ENCODE measurements around the gene MT1M. TPM values are rescaled to one million over a fixed set of nuclear protein-coding genes. Genes with fewer than 3 reads are reported as not detected.
"Not testable (repeated sequence)": the region's sequence is repeated elsewhere in the genome, so short reads cannot be mapped to it uniquely, and the experiment has no call there.

MT1M gene
- total and polyA plus RNA-seq, 2 of the 4 experiments (the other 2 are of a cell fraction) = 0.10 TPM; not detected in 1

DNA sequence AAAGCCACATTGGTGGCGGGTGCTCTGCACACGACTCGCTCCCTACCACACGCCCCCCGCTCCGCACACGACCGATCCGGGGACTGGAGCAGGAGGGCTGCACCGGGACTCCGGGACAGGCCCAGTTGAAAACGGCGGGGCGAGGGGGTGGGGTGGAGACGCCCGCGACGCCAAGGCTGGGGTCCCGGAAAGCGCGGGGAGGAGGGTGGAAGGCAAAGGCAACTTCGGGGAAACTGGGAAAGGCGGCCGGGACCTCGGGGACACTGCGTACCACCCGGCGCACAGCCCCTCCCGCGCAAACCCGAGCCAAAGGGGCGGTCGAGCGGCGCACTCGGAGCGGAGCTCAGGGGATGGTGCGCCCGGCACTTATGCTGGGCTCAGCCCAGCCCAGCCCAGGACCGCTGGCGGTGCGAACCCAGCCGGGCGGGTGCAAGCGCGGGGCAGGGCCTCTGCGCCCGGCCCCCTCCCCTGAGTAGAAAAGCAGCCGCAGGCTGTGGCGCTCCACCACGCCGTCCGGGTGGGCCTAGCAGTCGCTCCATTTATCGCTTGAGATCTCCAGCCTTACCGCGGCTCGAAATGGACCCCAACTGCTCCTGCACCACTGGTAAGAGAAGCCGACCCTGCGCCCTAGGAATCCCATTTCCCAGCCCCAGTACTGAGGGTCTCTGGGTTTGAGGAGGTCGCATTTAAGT lies at the start of gene MT1M (continued):
- TF ChIP-seq, protein P1, sequence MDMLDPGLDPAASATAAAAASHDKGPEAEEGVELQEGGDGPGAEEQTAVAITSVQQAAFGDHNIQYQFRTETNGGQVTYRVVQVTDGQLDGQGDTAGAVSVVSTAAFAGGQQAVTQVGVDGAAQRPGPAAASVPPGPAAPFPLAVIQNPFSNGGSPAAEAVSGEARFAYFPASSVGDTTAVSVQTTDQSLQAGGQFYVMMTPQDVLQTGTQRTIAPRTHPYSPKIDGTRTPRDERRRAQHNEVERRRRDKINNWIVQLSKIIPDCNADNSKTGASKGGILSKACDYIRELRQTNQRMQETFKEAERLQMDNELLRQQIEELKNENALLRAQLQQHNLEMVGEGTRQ (IDR thresholded peaks at IDR 0.05; ENCODE audit: low read depth, low read length) = no peak

DNA sequence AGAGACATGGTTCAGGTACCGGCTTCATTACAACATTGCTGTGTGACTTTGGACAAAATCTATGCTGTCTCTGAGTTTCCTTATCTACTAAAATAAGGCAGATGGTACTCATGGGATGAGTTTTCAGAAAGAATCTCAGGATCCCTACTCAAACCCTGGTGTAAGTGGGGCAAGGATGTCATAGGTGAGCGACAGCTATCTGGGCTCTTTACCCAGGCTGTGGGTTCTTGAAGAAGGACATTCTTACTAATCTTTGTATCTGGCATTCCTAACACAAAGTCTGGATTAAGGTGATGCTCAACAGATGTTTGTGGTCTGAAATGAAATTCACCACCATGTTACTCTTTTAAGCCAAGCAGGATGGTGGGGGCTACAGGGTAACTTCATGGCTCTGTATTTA lies 49.5 kb upstream of the MT1M start:
- H4K91ac ChIP-seq (ENCODE audit: insufficient read depth, low read depth, low read length); H3K79me1 ChIP-seq (ENCODE audit: low read depth in 1 of 2, low read length in 2 of 2); H2AK9ac ChIP-seq (replicated peaks; ENCODE audit: low read depth, low read length, poor library complexity); dilution Hi-C loops (cut with HindIII; ENCODE audit: low sequenced_read_pairs, unreplicated experiment); H3K27ac ChIP-seq (ENCODE audit: insufficient read depth, low read length); CTCF ChIA-PET; H3K56ac ChIP-seq (ENCODE audit: extremely low read depth, insufficient read depth, low read length); H3K4ac ChIP-seq (ENCODE audit: low read depth, low read length); H3K9ac ChIP-seq (ENCODE audit: low read depth, low read length); H3K18ac ChIP-seq (ENCODE audit: low read depth, low read length); H3K9me1 ChIP-seq (ENCODE audit: insufficient read depth, low read length); ATAC-seq (ENCODE audit: low read depth); in situ Hi-C loops (cut with MboI; ENCODE audit: low sequenced_read_pairs); H2BK20ac ChIP-seq (ENCODE audit: low read depth, low read length); H3K4me3 ChIP-seq (ENCODE audit: insufficient read depth, low read depth, low read length); H4K20me1 ChIP-seq (ENCODE audit: insufficient read depth, low read length); H4K8ac ChIP-seq (ENCODE audit: low read depth in 2 of 2, low read length in 2 of 2); BruUV-seq (replicated peaks); H2BK120ac ChIP-seq (ENCODE audit: low read depth, low read length); intact Hi-C loops (cut with micrococcal nuclease); DNase-seq; H3K4me1 ChIP-seq (ENCODE audit: control insufficient read depth, insufficient read depth, low read length); H2AK5ac ChIP-seq (ENCODE audit: low read depth, low read length); H3K9me3 ChIP-seq (ENCODE audit: control insufficient read depth, insufficient read depth, low read length); H3K4me2 ChIP-seq (ENCODE audit: low read depth, low read length); H2AFZ ChIP-seq (replicated peaks; ENCODE audit: low read length, poor library complexity); H3K36me3 ChIP-seq (ENCODE audit: control insufficient read depth, insufficient read depth, low read length); H3K23ac ChIP-seq (ENCODE audit: low read depth, low read length); H4K5ac ChIP-seq (ENCODE audit: low read depth, low read length); H2BK5ac ChIP-seq (ENCODE audit: low read depth, low read length, poor library complexity, severe bottlenecking); POLR2A ChIA-PET (ENCODE audit: unreplicated experiment); H3K14ac ChIP-seq (replicated peaks; ENCODE audit: low read depth, low read length); H2BK15ac ChIP-seq (ENCODE audit: low read depth, low read length): not testable (repeated sequence)
- no CpG with 5 or more reads among the region's 2 CpGs for WGBS, 2 experiments (ENCODE audit: extremely low coverage in 2 of 2, insufficient read length in 1 of 2)
- peaks cover 46% of the 10 kb centered on the region for H3K27me3 ChIP-seq (ENCODE audit: control insufficient read depth, insufficient read depth, low read length)
